GM21825 (cell line): ENCODE data around the gene SH3BP4.

Experiments
- ATAC-seq: cut with Tn5 transposase; IDR thresholded peaks from one replicate; pipeline ENCODE4 v1.9.1; 2021; ENCODE audit warnings: mild to moderate bottlenecking, moderate library complexity; ENCODE audit not compliant: unreplicated experiment

Gene SH3BP4

GRCh38 chr2:234982096-234982834 lies 30.4 kb downstream of the SH3BP4 start:
- no peak for ATAC-seq

GRCh38 chr2:234983011-234983726 lies 31.4 kb downstream of the SH3BP4 start:
- ATAC-seq = no peak

GRCh38 chr2:234985608-234986245 lies 33.9 kb downstream of the SH3BP4 start:
- ATAC-seq = no peak

- no peak for ATAC-seq
These were observed 34.6 kb downstream of the SH3BP4 start for GRCh38 chr2:234986390-234986789.

- no peak for ATAC-seq
These were observed 35.3 kb downstream of the SH3BP4 start for GRCh38 chr2:234986876-234987720.

- no peak for ATAC-seq
These were observed 35.9 kb downstream of the SH3BP4 start for GRCh38 chr2:234987754-234988153.

GRCh38 chr2:234988491-234988890 lies 36.7 kb downstream of the SH3BP4 start:
- no peak for ATAC-seq

GRCh38 chr2:234989183-234989701 lies 37.4 kb downstream of the SH3BP4 start:
- no peak for ATAC-seq

GRCh38 chr2:234990300-234990699 lies 38.5 kb downstream of the SH3BP4 start:
- ATAC-seq = no peak

GRCh38 chr2:234991290-234991689 lies 39.5 kb downstream of the SH3BP4 start:
- no peak for ATAC-seq

- no peak for ATAC-seq
These were observed 40.0 kb downstream of the SH3BP4 start for GRCh38 chr2:234991793-234992192.

GRCh38 chr2:234992196-234992595 lies 40.4 kb downstream of the SH3BP4 start:
- no peak for ATAC-seq

- no peak for ATAC-seq
These were observed 41.0 kb downstream of the SH3BP4 start for GRCh38 chr2:234992624-234993349.

- ATAC-seq = no peak
These were observed 41.7 kb downstream of the SH3BP4 start for GRCh38 chr2:234993541-234993981.

- ATAC-seq = no peak
These were observed 42.9 kb downstream of the SH3BP4 start for GRCh38 chr2:234994438-234995321.

- no peak for ATAC-seq
These were observed 43.7 kb downstream of the SH3BP4 start for GRCh38 chr2:234995332-234996068.

- no peak for ATAC-seq
These were observed 44.5 kb downstream of the SH3BP4 start for GRCh38 chr2:234996069-234996940.

- ATAC-seq = no peak
These were observed 45.1 kb downstream of the SH3BP4 start for GRCh38 chr2:234996941-234997270.
